Measurements from ENCODE around the gene IKZF4.
A peak's percentile ranks its signal among the peaks of the same experiment; 100 is the strongest.

IKZF4 gene

GRCh38 chr12:56084958-56085543 lies 64.2 kb downstream of the IKZF4 start:
- DNase-seq: peak; percentile 50 to 56

GRCh38 chr12:56086096-56086495 lies 65.3 kb downstream of the IKZF4 start:
- DNase-seq: no peak

GRCh38 chr12:56086608-56087007 lies 65.8 kb downstream of the IKZF4 start:
- DNase-seq: no peak

GRCh38 chr12:56087220-56087619 lies 66.4 kb downstream of the IKZF4 start:
- no peak for DNase-seq

All from activated T-cell treated with anti-CD3 and anti-CD28 coated beads, Interleukin-2, amount 50 U/mL, for 48 hours (primary cell).